ENCODE results near the gene SREK1IP1.

- TF ChIP-seq EZH2 (IDR thresholded peaks at IDR 0.05; ENCODE audit: insufficient read depth, poor library complexity, severe bottlenecking): no peak
- TF ChIP-seq EZH2phosphoT487 (IDR thresholded peaks at IDR 0.05; ENCODE audit: insufficient read depth, low read depth): no peak
Observed at GRCh38 chr5:64818245-64818644, 49.8 kb upstream of the SREK1IP1 start.
